SK-N-SH treated with all-trans-retinoic acid at 6 μM for 48 hours (cell line): ENCODE measurements around the gene SDK1.

Source experiments
- ATAC-seq: fragments of 200-7000 bp; cut with Tn5 transposase; 3 replicates; pipeline ENCODE4 v1.9.1; 2020; ENCODE audit warnings: mild to moderate bottlenecking, moderate library complexity
- ARNTL ChIP-seq: fragments of 450-650 bp; formaldehyde crosslinking; IDR thresholded peaks from 2 replicates; pipeline ENCODE4 v1.5.0; 2020; ENCODE audit warnings: low read depth, mild to moderate bottlenecking, moderate library complexity, borderline replicate concordance
- BACH2 ChIP-seq: fragments of 250-450 bp; sonication (Bioruptor Pico); IDR thresholded peaks from 2 replicates; pipeline ENCODE4 v1.9.0; 2021; ENCODE audit warnings: mild to moderate bottlenecking, borderline replicate concordance
- CREB5 ChIP-seq: fragments of 250-450 bp; sonication (Bioruptor Pico); IDR thresholded peaks from 2 replicates; pipeline ENCODE4 v1.5.1; 2020; ENCODE audit warnings: low read depth, mild to moderate bottlenecking, moderate library complexity
- CSDC2 ChIP-seq: fragments of 250-450 bp; sonication (Bioruptor Pico); IDR thresholded peaks from 2 replicates; pipeline ENCODE4 v1.5.0; 2020; ENCODE audit warnings: mild to moderate bottlenecking, moderate library complexity
- CSRNP3 ChIP-seq: fragments of 250-450 bp; sonication (Bioruptor Pico); IDR thresholded peaks from 2 replicates; pipeline ENCODE4 v1.5.1; 2021; ENCODE audit warnings: mild to moderate bottlenecking, moderate library complexity
- ESRRG ChIP-seq: fragments of 250-450 bp; sonication (Bioruptor Pico); IDR thresholded peaks from 2 replicates; pipeline ENCODE4 v1.6.1; 2021; ENCODE audit warnings: mild to moderate bottlenecking
- GLIS3 ChIP-seq: fragments of 250-450 bp; sonication (Bioruptor Pico); IDR thresholded peaks from 2 replicates; pipeline ENCODE4 v1.5.0; 2020; ENCODE audit warnings: mild to moderate bottlenecking, moderate library complexity
- ISL1 ChIP-seq: fragments of 250-450 bp; sonication (Bioruptor Pico); IDR thresholded peaks from 2 replicates; pipeline ENCODE4 v2.1.2; 2022; ENCODE audit warnings: mild to moderate bottlenecking, moderate library complexity
- OSR1 ChIP-seq: fragments of 250-450 bp; sonication (Bioruptor Pico); IDR thresholded peaks from 2 replicates; pipeline ENCODE4 v1.8.0; 2022; ENCODE audit warnings: moderate library complexity, mild to moderate bottlenecking, inconsistent platforms
- PATZ1 ChIP-seq: fragments of 250-450 bp; sonication (Bioruptor Pico); IDR thresholded peaks from 2 replicates; pipeline ENCODE4 v1.8.0; 2020; ENCODE audit warnings: mild to moderate bottlenecking, moderate library complexity, borderline replicate concordance
- POU6F1 ChIP-seq: fragments of 250-450 bp; sonication (Bioruptor Pico); IDR thresholded peaks from 2 replicates; pipeline ENCODE4 v1.8.0; 2021; ENCODE audit warnings: low read depth, mild to moderate bottlenecking, moderate library complexity, borderline replicate concordance
- PPARA ChIP-seq: fragments of 250-450 bp; sonication (Bioruptor Pico); IDR thresholded peaks from 2 replicates; pipeline ENCODE4 v1.5.0; 2020; ENCODE audit warnings: mild to moderate bottlenecking, borderline replicate concordance
- RARB ChIP-seq: fragments of 250-450 bp; sonication (Bioruptor Pico); IDR thresholded peaks from 2 replicates; pipeline ENCODE4 v1.8.0; 2021; ENCODE audit warnings: mild to moderate bottlenecking, moderate library complexity
- SNAI2 ChIP-seq: fragments of 250-450 bp; sonication (Bioruptor Pico); IDR thresholded peaks from 2 replicates; pipeline ENCODE4 v1.5.0; 2020; ENCODE audit warnings: mild to moderate bottlenecking, moderate library complexity
- TCF4 ChIP-seq: fragments of 250-450 bp; sonication (Bioruptor Pico); IDR thresholded peaks from 2 replicates; pipeline ENCODE4 v1.8.0; 2021; ENCODE audit warnings: mild to moderate bottlenecking, moderate library complexity, borderline replicate concordance
- TOX ChIP-seq: fragments of 250-450 bp; sonication (Bioruptor Pico); IDR thresholded peaks from 2 replicates; pipeline ENCODE4 v1.8.0; 2021; ENCODE audit warnings: mild to moderate bottlenecking, moderate library complexity, borderline replicate concordance
- ZFP30 ChIP-seq: fragments of 450-650 bp; formaldehyde crosslinking; IDR thresholded peaks from 2 replicates; pipeline ENCODE4 v1.5.0; 2022; ENCODE audit warnings: mild to moderate bottlenecking, moderate library complexity
- ZNF565 ChIP-seq: fragments of 450-650 bp; formaldehyde crosslinking; conservative IDR thresholded peaks from 2 replicates; pipeline ENCODE4 v1.5.0; 2020; ENCODE audit warnings: low read depth, mild to moderate bottlenecking, moderate library complexity
- ZNF8 ChIP-seq: fragments of 450-650 bp; formaldehyde crosslinking; IDR thresholded peaks from 2 replicates; pipeline ENCODE4 v1.5.0; 2020; ENCODE audit warnings: mild to moderate bottlenecking, moderate library complexity

SDK1 gene

GRCh38 chr7:4208586-4208985, 907.5 kb downstream of the SDK1 start:
- TF ChIP-seq ESRRG (CRISPR knock-in tag) (no peak), ARNTL (no peak), POU6F1 (CRISPR knock-in tag) (no peak), OSR1 (CRISPR knock-in tag) (no peak), ISL1 (CRISPR knock-in tag) (no peak), TCF4 (no peak), CSRNP3 (CRISPR knock-in tag) (no peak), SNAI2 (no peak)
- no peak for ATAC-seq

- no peak for ATAC-seq
- TF ChIP-seq CSRNP3 (CRISPR knock-in tag) = no peak
- TF ChIP-seq CREB5 (CRISPR knock-in tag) = no peak
- TF ChIP-seq GLIS3 (CRISPR knock-in tag) = no peak
- no peak for TF ChIP-seq ISL1 (CRISPR knock-in tag)
- TF ChIP-seq TCF4 = no peak
- no peak for TF ChIP-seq RARB (CRISPR knock-in tag)
- no peak for TF ChIP-seq ARNTL
- no peak for TF ChIP-seq PATZ1 (CRISPR knock-in tag)
- no peak for TF ChIP-seq ZNF565 (CRISPR knock-in tag)
Measured at GRCh38 chr7:4209126-4209525, 908.1 kb downstream of the SDK1 start.

- ATAC-seq = no peak
- TF ChIP-seq PATZ1 (CRISPR knock-in tag) = no peak
- TF ChIP-seq TCF4 = no peak
- TF ChIP-seq CREB5 (CRISPR knock-in tag) = no peak
- TF ChIP-seq ZFP30 = no peak
- no peak for TF ChIP-seq BACH2 (CRISPR knock-in tag)
- no peak for TF ChIP-seq OSR1 (CRISPR knock-in tag)
- TF ChIP-seq ESRRG (CRISPR knock-in tag) = no peak
- no peak for TF ChIP-seq CSRNP3 (CRISPR knock-in tag)
- TF ChIP-seq RARB (CRISPR knock-in tag) = no peak
- no peak for TF ChIP-seq POU6F1 (CRISPR knock-in tag)
- TF ChIP-seq ZNF8 (CRISPR knock-in tag) = no peak
- no peak for TF ChIP-seq ISL1 (CRISPR knock-in tag)
- no peak for TF ChIP-seq ZNF565 (CRISPR knock-in tag)
- no peak for TF ChIP-seq TOX (CRISPR knock-in tag)
- TF ChIP-seq PPARA = no peak
- TF ChIP-seq CSDC2 = no peak
Measured at GRCh38 chr7:4209966-4210365, 908.9 kb downstream of the SDK1 start.
